ENCODE measurements around the gene TEDDM1. TPM values are rescaled to one million over a fixed set of nuclear protein-coding genes. Genes with fewer than 3 reads are reported as not detected.

TEDDM1 gene
- total and polyA plus RNA-seq, 10 of the 15 experiments (the other 5 are each of a cell fraction or from before 2014, with no cell fraction given), result 0.11 TPM; not detected in 9

GRCh38 chr1:182389619-182390047 is 10.8 kb downstream of the TEDDM1 start:
- no peaks in the 10 kb centered on the region for H3K9me3 ChIP-seq (replicated peaks; ENCODE audit: control insufficient read depth, insufficient read depth, low read length)
- H3K9ac ChIP-seq (ENCODE audit: control insufficient read depth, insufficient read depth, low read length), result peak overlapping the region; percentile 38; the same call in 1 of the 2 replicates
- H2AFZ ChIP-seq (ENCODE audit: control insufficient read depth, low read depth, low read length), result no peak overlapping the region
- ATAC-seq, result peak; percentile 7
- TF ChIP-seq RUNX3 (IDR thresholded peaks at IDR 0.05; ENCODE audit: low read length), result peak; percentile 76
- peak in 1 of 2 experiments; percentile 28; a peak in 1 of 4 replicates for TF ChIP-seq IKZF2 (IDR thresholded peaks at IDR 0.05)
- TF ChIP-seq FOS (IDR thresholded peaks at IDR 0.05; ENCODE audit: borderline replicate concordance, extremely low read depth, insufficient read length), result no peak
- TF ChIP-seq IKZF1 (conservative IDR thresholded peaks at IDR 0.05), result 0 out of 2 replicates have a peak, but pooled peaks have one; percentile 22
- H3K4me1 ChIP-seq (ENCODE audit: control insufficient read depth, insufficient read depth, low read length), result peaks cover 11% of the 10 kb centered on the region
- intact Hi-C loops (cut with micrococcal nuclease; ENCODE audit: unreplicated experiment), result loop anchor here (5.0 kb wide), 1 partner anchor 67 kb away; no protein-coding TSS in a partner anchor
- peaks cover 0 to 5% of the 10 kb centered on the region in 2 experiments; a peak in 1 of 4 replicates for H3K36me3 ChIP-seq (ENCODE audit: control insufficient read depth in 2 of 2, insufficient read depth in 2 of 2, low read length in 1 of 2)
- no TSS peak for BruUV-seq (replicated peaks)
- H3K79me2 ChIP-seq (ENCODE audit: control insufficient read depth, insufficient read depth, low read length), result peaks cover 7% of the 10 kb centered on the region
- no peak for DNase-seq (ENCODE audit: low read depth, low spot score)
- in situ Hi-C loops (cut with MboI), result no loop called here
- ChIA-PET CTCF (interaction anchor here (0.7 to 2.4 kb wide), 8 partner anchors 9 to 335 kb away, joined by 3 to 15 read pairs (median 3); no protein-coding TSS in a partner anchor), RAD21 (ENCODE audit: unreplicated experiment) (interaction anchor here (1.5 to 4.0 kb wide), 2 partner anchors 242 to 246 kb away, joined by 5 to 24 read pairs; no protein-coding TSS in a partner anchor), POLR2A (interaction anchor here (0.6 kb wide), 1 partner anchor 821 kb away, joined by 3 read pairs; no protein-coding TSS in a partner anchor), SMC1A (ENCODE audit: uncharacterized antibody, unreplicated experiment) (interaction anchor here (2.1 to 5.6 kb wide), 2 partner anchors 39 to 244 kb away, joined by 5 to 42 read pairs; no protein-coding TSS in a partner anchor)
- no peaks in the 10 kb centered on the region for H3K27me3 ChIP-seq (replicated peaks in 1 of 2; ENCODE audit: control insufficient read depth in 2 of 2, insufficient read depth in 2 of 2, low read length in 1 of 2)
- FAIRE-seq, result peak; percentile 52
- H3K27ac ChIP-seq (ENCODE audit: control insufficient read depth, insufficient read depth), result no peak overlapping the region
- no peaks in the 10 kb centered on the region for H4K20me1 ChIP-seq (ENCODE audit: control insufficient read depth, insufficient read depth)
- WGBS (ENCODE audit: insufficient coverage, insufficient replicate concordance, low lambda C conversion rate, missing lambda C conversion rate), result under 1% methylated on average over 13 of the region's 13 CpGs
- H3K4me3 ChIP-seq, result peak overlapping the region; percentile 85; the same call in 1 of the 2 replicates
- H3K4me2 ChIP-seq (ENCODE audit: control insufficient read depth, insufficient read depth), result peak overlapping the region; percentile 91

GRCh38 chr1:182388392-182389134 is 11.9 kb downstream of the TEDDM1 start:
- in situ Hi-C loops (cut with MboI), result no loop called here
- ATAC-seq, result no peak
- Histone ChIP-seq H3K9me3 (replicated peaks; ENCODE audit: control insufficient read depth, insufficient read depth, low read length) (no peaks in the 10 kb centered on the region), H3K79me2 (ENCODE audit: control insufficient read depth, insufficient read depth, low read length) (peaks cover 7% of the 10 kb centered on the region), H3K4me2 (ENCODE audit: control insufficient read depth, insufficient read depth) (no peak overlapping the region), H4K20me1 (ENCODE audit: control insufficient read depth, insufficient read depth) (no peaks in the 10 kb centered on the region), H3K4me1 (ENCODE audit: control insufficient read depth, insufficient read depth, low read length) (peaks cover 11% of the 10 kb centered on the region), H3K9ac (ENCODE audit: control insufficient read depth, insufficient read depth, low read length) (no peak overlapping the region), H2AFZ (ENCODE audit: control insufficient read depth, low read depth, low read length) (no peak overlapping the region), H3K36me3 (ENCODE audit: control insufficient read depth in 2 of 2, insufficient read depth in 2 of 2, low read length in 1 of 2) (peaks cover 0 to 5% of the 10 kb centered on the region in 2 experiments; a peak in 3 of 4 replicates), H3K27ac (ENCODE audit: control insufficient read depth, insufficient read depth) (no peak overlapping the region), H3K27me3 (replicated peaks in 1 of 2; ENCODE audit: control insufficient read depth in 2 of 2, insufficient read depth in 2 of 2, low read length in 1 of 2) (no peaks in the 10 kb centered on the region), H3K4me3 (no peak overlapping the region)
- WGBS (ENCODE audit: insufficient coverage, insufficient replicate concordance, low lambda C conversion rate, missing lambda C conversion rate), result 89% methylated on average over 5 of the region's 5 CpGs
- no peak for FAIRE-seq
- SMC1A ChIA-PET (ENCODE audit: uncharacterized antibody, unreplicated experiment), result interaction anchor here (0.7 to 5.6 kb wide), 4 partner anchors 8 to 243 kb away, joined by 4 to 42 read pairs (median 4); no protein-coding TSS in a partner anchor
- POLR2A ChIA-PET, result interaction anchor here (0.6 kb wide), 1 partner anchor 39 kb away, joined by 3 read pairs; no protein-coding TSS in a partner anchor
- TF ChIP-seq WRNIP1 (IDR thresholded peaks at IDR 0.05; ENCODE audit: borderline replicate concordance, low read depth, low read length), result no peak
- TF ChIP-seq ZBED1 (IDR thresholded peaks at IDR 0.05; ENCODE audit: borderline replicate concordance), result no peak
- no peak for TF ChIP-seq RFX5 (IDR thresholded peaks at IDR 0.05; ENCODE audit: low read depth, low read length)
- DNase-seq (ENCODE audit: low read depth, low spot score), result no peak
- intact Hi-C loops (cut with micrococcal nuclease; ENCODE audit: unreplicated experiment), result no loop called here
- no TSS peak for BruUV-seq (replicated peaks)
- RAD21 ChIA-PET (ENCODE audit: unreplicated experiment), result interaction anchor here (1.5 to 4.0 kb wide), 2 partner anchors 241 to 245 kb away, joined by 5 to 24 read pairs; no protein-coding TSS in a partner anchor
- CTCF ChIA-PET, result interaction anchor here (0.7 to 2.8 kb wide), 8 partner anchors 8 to 334 kb away, joined by 3 to 15 read pairs (median 3); no protein-coding TSS in a partner anchor
